A673 (cell line): Measurements from ENCODE around the gene SNED1.

Experiments used
- EZH2 ChIP-seq: fragments of 200-600 bp; sonication (generic); IDR thresholded peaks from 2 replicates; pipeline ENCODE4 v1.6.1; 2017; ENCODE audit warnings: borderline replicate concordance, low read depth, mild to moderate bottlenecking, mixed read lengths, antibody characterized with exemption, low read length; ENCODE audit not compliant: poor library complexity, severe bottlenecking
- TF ChIP-seq, protein P1 (sequence below): fragments of 300-800, 200-600 bp; sonication (generic); conservative IDR thresholded peaks from 2 replicates; pipeline ENCODE4 v1.5.1; 2017; ENCODE audit warnings: low read depth, mild to moderate bottlenecking, antibody characterized with exemption, low read length, moderate library complexity, mixed read lengths

DNA sequence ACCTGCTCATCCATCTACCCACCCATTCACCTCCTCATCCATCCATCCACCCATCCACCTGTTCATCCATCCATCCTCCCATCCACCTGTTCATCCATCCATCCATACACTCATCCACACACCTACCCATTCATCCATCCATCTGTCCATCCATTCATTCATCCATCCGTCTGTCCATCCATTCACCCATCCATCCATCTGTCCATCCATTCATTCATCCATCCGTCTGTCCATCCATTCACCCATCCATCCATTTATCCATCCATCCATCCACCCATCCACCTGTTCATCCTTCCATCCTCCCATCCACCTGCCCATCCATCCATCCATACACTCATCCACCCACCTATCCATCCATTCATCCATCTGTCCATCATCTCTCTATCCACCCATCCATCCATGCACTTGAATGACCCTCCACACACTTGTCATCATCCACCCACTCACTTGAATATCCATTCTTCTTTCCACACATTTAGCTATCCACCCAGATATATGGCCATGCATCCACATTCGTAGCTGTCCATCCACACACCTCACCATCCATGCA is 47.3 kb upstream of the SNED1 start:
- TF ChIP-seq, protein P1, sequence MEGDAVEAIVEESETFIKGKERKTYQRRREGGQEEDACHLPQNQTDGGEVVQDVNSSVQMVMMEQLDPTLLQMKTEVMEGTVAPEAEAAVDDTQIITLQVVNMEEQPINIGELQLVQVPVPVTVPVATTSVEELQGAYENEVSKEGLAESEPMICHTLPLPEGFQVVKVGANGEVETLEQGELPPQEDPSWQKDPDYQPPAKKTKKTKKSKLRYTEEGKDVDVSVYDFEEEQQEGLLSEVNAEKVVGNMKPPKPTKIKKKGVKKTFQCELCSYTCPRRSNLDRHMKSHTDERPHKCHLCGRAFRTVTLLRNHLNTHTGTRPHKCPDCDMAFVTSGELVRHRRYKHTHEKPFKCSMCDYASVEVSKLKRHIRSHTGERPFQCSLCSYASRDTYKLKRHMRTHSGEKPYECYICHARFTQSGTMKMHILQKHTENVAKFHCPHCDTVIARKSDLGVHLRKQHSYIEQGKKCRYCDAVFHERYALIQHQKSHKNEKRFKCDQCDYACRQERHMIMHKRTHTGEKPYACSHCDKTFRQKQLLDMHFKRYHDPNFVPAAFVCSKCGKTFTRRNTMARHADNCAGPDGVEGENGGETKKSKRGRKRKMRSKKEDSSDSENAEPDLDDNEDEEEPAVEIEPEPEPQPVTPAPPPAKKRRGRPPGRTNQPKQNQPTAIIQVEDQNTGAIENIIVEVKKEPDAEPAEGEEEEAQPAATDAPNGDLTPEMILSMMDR = no peak
- no peak for TF ChIP-seq EZH2
